Small intestine (tissue), 7 donors: ENCODE data around the gene S100A3. TPM values are rescaled to one million over a fixed set of nuclear protein-coding genes. Genes with fewer than 3 reads are reported as not detected.

ENCODE experiments used
- DNase-seq, 2 donors: peaks; one replicate each; pipeline versions ENCODE4 v3.0.0 to v3.0.0-alpha.2; 2013
- FAIRE-seq: peaks from 2 replicates; lab custom pipeline; 2012; peaks lifted over from hg19 to GRCh38; lab: Jason Lieb, UNC
- H3K27ac ChIP-seq, 3 donors: one replicate each; pipeline ENCODE4 v1.5.1; 2013; ENCODE audit warnings: low read length in 2 of 3, mild to moderate bottlenecking in 2 of 3, control low read depth in 1 of 3, inconsistent platforms in 1 of 3, low read depth in 1 of 3, moderate library complexity in 1 of 3
- H3K27me3 ChIP-seq, 3 donors: one replicate each; pipeline ENCODE4 v1.6.1; 2013; ENCODE audit warnings: low read length in 3 of 3, inconsistent platforms in 1 of 3; ENCODE audit not compliant: control insufficient read depth in 3 of 3, insufficient read depth in 3 of 3
- H3K36me3 ChIP-seq, 3 donors: one replicate each; pipeline ENCODE4 v1.6.1; 2013; ENCODE audit warnings: low read length in 3 of 3, inconsistent platforms in 1 of 3, low read depth in 1 of 3, mild to moderate bottlenecking in 1 of 3, moderate library complexity in 1 of 3; ENCODE audit not compliant: control insufficient read depth in 3 of 3, insufficient read depth in 2 of 3
- H3K4me1 ChIP-seq, 3 donors: one replicate each; pipeline ENCODE4 v1.6.1; 2013; ENCODE audit warnings: low read length in 2 of 3, inconsistent platforms in 1 of 3, low read depth in 1 of 3, mild to moderate bottlenecking in 1 of 3, moderate library complexity in 1 of 3; ENCODE audit not compliant: control insufficient read depth in 3 of 3, insufficient read depth in 2 of 3
- H3K4me3 ChIP-seq, 3 donors: one replicate each; pipeline ENCODE4 v1.5.1; 2013; ENCODE audit warnings: low read length in 3 of 3, control low read depth in 1 of 3, inconsistent platforms in 1 of 3, low read depth in 1 of 3, mild to moderate bottlenecking in 1 of 3, moderate library complexity in 1 of 3
- H3K9me3 ChIP-seq, 2 donors: one replicate each; pipeline ENCODE4 v1.6.1; 2013; ENCODE audit warnings: low read depth in 1 of 2, low read length in 1 of 2; ENCODE audit not compliant: control insufficient read depth in 2 of 2, insufficient read depth in 1 of 2
- WGBS, 3 donors: extraction: QIAGEN DNeasy Blood & Tissue Kit; methylation state at CpG; one replicate each; pipeline ENCODE4 v1.1.7; 2013; 5-methylcytosine and 5-hydroxymethylcytosine counted together
- polyA plus RNA-seq, 4 donors: library from polyadenylated mRNA; stranded (reverse) in 3 of 4; unstranded in 1 of 4; fragments of 200-250 nt in 3 of 4; fragments of 120-200 nt in 1 of 4; gene quantifications; one replicate each; pipeline versions ENCODE4 v1.2.1 to v1.2.3, GENCODE V29; 2013
- donor health status: healthy with polysubstance abuse.
- donor health status: control.
- donor health status: control.
- donor health status: Bipolar disorder and iron deficiency.
- donor health status: healthy.

S100A3 gene
- polyA plus RNA-seq, 4 donors = 0.06 to 4.3 (median 2.1) TPM; not detected in 1

DNA sequence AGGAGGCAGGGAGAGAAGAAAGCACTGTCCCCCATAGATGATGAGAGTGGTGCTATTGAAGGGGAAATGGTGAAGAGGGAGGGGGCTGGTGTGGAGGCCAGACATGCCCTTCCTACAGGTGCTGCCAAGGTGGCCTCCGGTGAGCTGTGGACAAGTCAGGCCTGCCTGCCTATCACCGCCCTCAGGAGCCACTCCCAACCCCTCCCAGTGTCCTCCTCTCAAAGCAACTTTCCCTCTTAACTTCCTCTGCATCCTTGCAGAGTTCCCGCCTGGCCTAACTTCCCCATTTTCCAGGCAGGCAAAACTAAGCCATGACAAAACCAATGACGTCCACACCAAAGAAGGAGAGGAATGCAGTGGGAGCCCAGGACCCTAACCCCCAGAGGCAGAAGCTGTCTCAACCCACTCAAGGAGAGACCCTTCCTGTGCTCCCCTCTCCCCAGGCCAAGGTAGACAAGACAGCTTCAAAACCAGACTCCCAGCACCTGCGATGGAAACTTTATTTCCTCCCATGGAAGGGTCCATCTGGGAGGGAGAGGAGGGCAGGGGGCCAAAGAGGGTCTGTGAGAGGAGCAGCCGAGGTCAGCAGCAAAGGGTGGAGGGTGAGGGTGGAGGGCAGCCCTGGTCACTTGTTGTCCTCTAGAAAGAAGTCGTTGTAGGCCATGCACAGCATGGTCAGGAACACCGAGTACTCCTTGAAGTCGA is 12.2 kb downstream of the S100A3 start:
- peak; percentile 61 to 83 for DNase-seq
- Histone ChIP-seq H3K4me3 (peak overlapping the region in 2 of 3 donors; percentile 64 to 83), H3K9me3 (no peaks in the 10 kb centered on the region), H3K27me3 (no peaks in the 10 kb centered on the region), H3K4me1 (peaks cover 7 to 49% (median 8%) of the 10 kb centered on the region in 3 donors), H3K27ac (peak overlapping the region; percentile 97 to 98 (median 98)), H3K36me3 (peaks cover 0 to 7% (median 0%) of the 10 kb centered on the region in 3 donors)
- WGBS, 3 donors = 69 to 75% (median 71%) methylated on average over 9 of the region's 9 CpGs
- FAIRE-seq = no peak

DNA sequence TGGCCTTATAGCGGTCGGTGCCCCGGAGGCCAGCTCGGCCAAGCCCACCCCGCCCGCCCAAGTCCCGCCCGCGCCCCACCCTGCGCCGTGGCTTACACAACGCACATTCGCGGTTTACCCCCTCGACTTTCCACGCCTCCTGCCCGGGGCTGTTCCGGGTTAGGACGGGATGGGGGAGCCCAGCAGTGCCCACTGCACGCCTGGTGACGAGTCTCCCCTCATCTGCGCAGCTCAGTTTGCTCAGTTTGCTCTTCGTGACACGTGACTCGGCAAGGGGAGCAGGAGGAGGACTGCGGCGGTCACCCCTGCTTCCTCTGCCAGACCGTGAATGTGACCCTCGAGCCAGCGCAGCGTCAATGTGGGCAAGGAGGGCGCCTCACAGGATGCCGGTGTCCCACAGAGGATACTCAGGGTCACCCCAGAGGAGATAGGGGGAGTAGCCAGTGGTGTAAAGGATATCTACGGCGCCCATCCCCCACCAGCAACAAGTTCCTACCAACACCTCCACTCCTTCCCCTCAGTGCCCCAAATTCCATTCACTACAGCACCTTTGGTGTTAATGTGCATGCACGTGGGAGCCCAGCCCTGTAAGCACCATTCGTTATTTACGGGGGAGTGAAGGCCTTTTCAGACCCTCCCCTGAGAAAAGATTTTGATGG is 12.9 kb downstream of the S100A3 start:
- H3K4me3 ChIP-seq = peak overlapping the region; percentile 64 to 83 (median 64)
- WGBS, 3 donors = 1% methylated on average over 38 of the region's 38 CpGs
- peaks cover 7 to 53% (median 11%) of the 10 kb centered on the region in 3 donors for H3K4me1 ChIP-seq
- H3K36me3 ChIP-seq = peaks cover 0 to 7% (median 0%) of the 10 kb centered on the region in 3 donors
- peak overlapping the region; percentile 97 to 98 (median 98) for H3K27ac ChIP-seq
- FAIRE-seq (no peak), DNase-seq (peak; percentile 89 to 90)
- no peaks in the 10 kb centered on the region for H3K9me3 ChIP-seq
- no peaks in the 10 kb centered on the region for H3K27me3 ChIP-seq

DNA sequence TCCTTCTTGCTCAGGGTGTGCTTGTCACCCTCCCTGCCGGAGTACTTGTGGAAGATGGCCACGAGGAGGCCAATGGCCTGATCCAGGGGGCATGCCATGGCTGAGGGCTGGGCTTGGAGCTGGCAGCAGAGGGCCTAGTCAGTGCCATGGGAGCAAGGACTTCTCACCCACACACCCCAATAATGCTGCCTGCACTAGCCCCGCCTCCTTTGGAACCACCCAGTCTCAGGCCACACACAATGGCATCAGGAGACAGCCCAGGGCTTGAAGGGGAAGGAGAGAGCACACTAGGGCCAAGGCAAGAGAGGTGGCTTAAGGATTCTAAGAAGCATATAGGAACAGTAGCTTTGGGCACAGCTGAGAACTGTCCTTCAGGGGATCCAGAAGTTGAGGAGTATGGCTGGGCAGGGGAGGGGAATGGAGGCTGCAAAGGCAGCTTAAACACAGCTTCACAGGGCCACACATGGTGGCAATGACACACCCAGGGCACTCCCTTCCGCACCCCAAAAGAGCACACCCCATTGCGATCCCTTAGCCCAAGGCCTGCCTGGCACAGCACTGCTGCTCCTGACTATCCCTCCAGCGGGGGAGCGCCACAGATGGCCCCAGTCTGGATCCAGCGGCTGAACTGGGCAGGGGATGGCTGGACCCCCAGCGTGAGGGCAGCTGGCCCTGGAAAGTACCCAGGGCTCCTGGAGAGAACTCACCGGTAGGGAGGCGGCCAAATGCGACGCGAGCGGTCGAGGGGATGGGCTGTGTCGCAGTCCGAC is 13.6 kb downstream of the S100A3 start, which contains the start of gene S100A6:
TSS of gene S100A6 (minus strand) at position 750 of the 770 bp plus-strand sequence. CDS start at position 98, 652 bp downstream.
- peak; percentile 77 to 89 for DNase-seq
- Histone ChIP-seq H3K4me1 (peaks cover 4 to 50% (median 11%) of the 10 kb centered on the region in 3 donors), H3K9me3 (no peaks in the 10 kb centered on the region), H3K27me3 (no peaks in the 10 kb centered on the region), H3K4me3 (peak within 1 kb of the TSS; percentile 64 to 83 (median 64)), H3K36me3 (peaks cover 0 to 7% (median 0%) of the 10 kb centered on the region in 3 donors), H3K27ac (peak within 1 kb of the TSS; percentile 97 to 98 (median 98))
- 6 to 9% (median 8%) methylated on average over 18 of the region's 18 CpGs for WGBS, 3 donors
- FAIRE-seq = no peak

DNA sequence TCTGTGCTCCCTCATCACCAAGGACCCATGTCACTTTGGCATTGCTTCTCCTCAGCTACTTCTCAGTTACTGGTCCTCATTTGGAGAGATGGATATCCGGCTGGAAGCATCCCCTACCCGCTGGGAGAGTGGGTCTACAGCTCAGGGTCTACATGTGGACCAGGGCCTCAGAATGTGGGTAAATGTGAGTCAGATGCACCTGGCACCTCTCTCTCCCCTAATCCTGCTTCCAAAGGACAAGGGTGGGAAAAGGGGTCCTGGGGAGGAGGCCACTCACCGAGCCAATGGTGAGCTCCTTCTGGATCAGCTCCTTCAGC is 14.2 kb downstream of the S100A3 start:
- DNase-seq = no peak
- 81 to 92% (median 85%) methylated on average over 3 of the region's 3 CpGs for WGBS, 3 donors
- Histone ChIP-seq H3K4me1 (peaks cover 0 to 50% (median 11%) of the 10 kb centered on the region in 3 donors), H3K36me3 (peaks cover 0 to 7% (median 0%) of the 10 kb centered on the region in 3 donors), H3K27ac (peak overlapping the region; percentile 96 to 98 (median 98)), H3K4me3 (peak overlapping the region; percentile 64 to 83 (median 64)), H3K27me3 (no peaks in the 10 kb centered on the region), H3K9me3 (no peaks in the 10 kb centered on the region)
- no peak for FAIRE-seq

DNA sequence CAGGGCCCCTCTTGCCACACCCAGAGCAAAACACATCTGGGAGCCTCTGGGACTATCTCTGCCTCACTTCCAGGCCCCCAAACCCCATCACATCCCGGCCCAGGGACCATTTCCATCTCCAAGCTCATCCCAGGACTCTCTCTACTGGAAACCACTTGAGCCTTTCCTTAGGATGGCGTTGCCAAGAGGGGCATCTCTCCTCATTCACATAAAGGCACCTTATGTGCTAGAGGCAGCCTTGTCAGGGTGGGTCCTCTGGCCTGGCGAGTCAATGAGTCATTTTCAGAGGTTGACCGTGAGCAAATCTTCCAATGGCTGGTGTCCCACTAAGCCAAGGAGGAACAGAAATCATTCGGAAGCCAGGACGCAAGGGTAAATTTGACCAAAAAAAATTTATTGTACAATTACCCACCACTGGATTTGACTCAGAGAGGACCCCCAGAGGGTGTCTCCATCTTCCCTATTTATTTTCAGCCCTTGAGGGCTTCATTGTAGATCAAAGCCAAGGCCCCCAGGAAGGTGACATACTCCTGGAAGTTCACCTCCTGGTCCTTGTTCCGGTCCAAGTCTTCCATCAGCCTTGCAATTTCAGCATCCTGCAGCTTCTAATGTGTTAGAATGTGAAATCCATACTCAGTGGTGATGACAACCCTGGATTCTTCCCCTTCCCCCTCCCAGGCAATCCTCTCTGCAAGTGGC is 14.7 kb downstream of the S100A3 start:
- peaks cover 0 to 7% (median 0%) of the 10 kb centered on the region in 3 donors for H3K36me3 ChIP-seq
- H3K4me1 ChIP-seq = peaks cover 0 to 50% (median 11%) of the 10 kb centered on the region in 3 donors
- DNase-seq (no peak), FAIRE-seq (no peak)
- H3K9me3 ChIP-seq = no peaks in the 10 kb centered on the region
- no peaks in the 10 kb centered on the region for H3K27me3 ChIP-seq
- peak overlapping the region; percentile 96 to 98 (median 98) for H3K27ac ChIP-seq
- WGBS, 3 donors = 73 to 83% (median 78%) methylated on average over 7 of the region's 7 CpGs
- peak overlapping the region; percentile 64 to 83 (median 64) for H3K4me3 ChIP-seq

DNA sequence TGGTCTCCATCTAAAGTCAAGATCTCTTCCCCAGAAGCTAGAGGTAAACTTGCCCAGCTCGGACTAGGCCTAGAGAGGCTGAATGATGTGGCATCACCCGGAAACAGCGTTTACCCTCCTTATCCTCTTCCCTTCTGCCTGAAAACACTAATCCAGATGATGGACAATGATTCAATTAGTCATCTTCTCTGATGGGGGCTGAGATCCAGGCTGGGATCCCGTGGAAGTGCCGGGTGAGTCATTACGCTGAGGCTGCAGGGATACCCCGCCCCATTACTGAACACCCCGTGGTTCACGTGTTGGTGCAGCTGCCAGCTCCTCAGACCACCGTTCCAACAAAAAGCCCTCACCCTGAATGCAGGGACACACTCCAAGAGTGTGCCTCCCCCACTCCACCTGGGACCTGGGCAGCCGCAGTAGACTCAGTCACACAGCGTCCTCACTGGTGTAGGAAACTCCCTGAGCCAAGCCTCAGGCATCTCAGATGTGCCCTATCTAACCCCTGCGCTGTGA is 15.3 kb downstream of the S100A3 start:
- FAIRE-seq (no peak), DNase-seq (peak; percentile 54 to 61)
- Histone ChIP-seq H3K4me1 (peaks cover 0 to 49% (median 11%) of the 10 kb centered on the region in 3 donors), H3K9me3 (no peaks in the 10 kb centered on the region), H3K27me3 (no peaks in the 10 kb centered on the region), H3K36me3 (peaks cover 0 to 7% (median 0%) of the 10 kb centered on the region in 3 donors), H3K4me3 (peak overlapping the region in 2 of 3 donors; percentile 37 to 64), H3K27ac (peak overlapping the region; percentile 96 to 98 (median 98))
- WGBS, 3 donors = 27 to 43% (median 29%) methylated on average over 13 of the region's 13 CpGs

DNA sequence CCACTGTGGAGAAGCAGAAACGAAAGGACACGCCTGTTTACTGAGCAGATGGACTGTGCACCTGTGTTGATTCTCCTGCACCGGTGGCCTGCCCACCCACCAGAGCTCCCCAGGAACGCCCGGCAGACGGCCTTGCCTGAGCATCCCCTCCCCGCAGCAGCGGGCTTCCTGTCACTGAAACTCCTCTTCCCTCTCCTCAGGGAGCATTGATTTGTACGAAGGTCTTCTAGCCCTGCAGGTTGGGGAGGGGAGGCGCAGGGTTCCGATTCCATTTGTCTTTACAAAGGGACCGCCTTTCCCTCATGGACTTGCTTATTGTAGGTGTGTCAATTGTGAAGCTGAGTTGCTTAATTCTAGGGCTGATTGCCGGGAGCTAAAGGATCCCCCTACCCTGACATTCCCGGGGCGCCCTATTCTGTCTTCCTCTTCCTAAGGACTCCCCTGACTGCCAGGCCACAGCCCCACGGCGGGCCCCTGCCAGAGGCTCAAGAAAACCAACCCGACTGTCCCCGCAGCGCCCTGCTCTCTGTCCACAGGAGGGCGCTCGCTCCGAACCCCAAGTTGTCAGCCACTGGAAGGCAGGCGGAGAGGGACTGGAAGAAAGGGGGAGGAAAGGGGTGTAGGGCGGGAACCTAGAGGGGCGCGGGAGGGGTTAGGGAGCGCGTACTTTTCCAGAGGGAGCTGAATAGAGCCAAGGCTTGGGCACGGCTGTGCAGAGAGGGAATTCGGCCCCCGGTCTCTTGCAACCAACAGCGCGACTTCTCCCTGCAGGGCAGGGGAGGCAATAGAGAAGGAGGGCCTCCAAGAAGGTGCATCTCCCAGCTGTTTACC is 16.1 kb downstream of the S100A3 start:
- WGBS, 3 donors = 4 to 18% (median 10%) methylated on average over 34 of the region's 34 CpGs
- Histone ChIP-seq H3K27ac (peak overlapping the region; percentile 96 to 98 (median 98)), H3K4me3 (peak overlapping the region in 2 of 3 donors; percentile 37 to 64), H3K36me3 (peaks cover 0 to 7% (median 0%) of the 10 kb centered on the region in 3 donors), H3K4me1 (peaks cover 0 to 43% (median 11%) of the 10 kb centered on the region in 3 donors), H3K9me3 (no peaks in the 10 kb centered on the region), H3K27me3 (no peaks in the 10 kb centered on the region)
- FAIRE-seq (no peak), DNase-seq (peak; percentile 94 to 96)
